Right lobe of liver (tissue), 6 donors: Measurements from ENCODE around the gene MYO15B. TPM values are rescaled to one million over a fixed set of nuclear protein-coding genes. Genes with fewer than 3 reads are reported as not detected.

ENCODE experiments used
- ATAC-seq, 4 donors: fragments of 200-7000 bp; cut with Tn5 transposase; one replicate each; pipeline ENCODE4 v1.9.1; 2020; ENCODE audit warnings: mild to moderate bottlenecking in 4 of 4, moderate library complexity in 4 of 4
- DNase-seq, 3 donors: peaks; one replicate each; pipeline ENCODE4 v3.0.0-alpha.2; 2020
- H3K27ac ChIP-seq, 3 donors: fragments of 200-600 bp; one replicate each; pipeline ENCODE4 v1.8.0; 2022
- H3K27me3 ChIP-seq, 2 donors: fragments of 200-600 bp; one replicate each; pipeline ENCODE4 v1.8.0; 2022
- H3K36me3 ChIP-seq, 4 donors: fragments of 200-600 bp; sonication (generic) in 1 of 4; one replicate each; pipeline versions ENCODE4 v1.5.1 to v1.8.0; 2017 to 2022; ENCODE audit warnings: control low read depth in 1 of 4
- H3K4me1 ChIP-seq, 4 donors: fragments of 200-600 bp; sonication (generic) in 1 of 4; one replicate each; pipeline versions ENCODE4 v1.5.1 to v1.8.0; 2017 to 2022; ENCODE audit warnings: control low read depth in 1 of 4
- H3K4me3 ChIP-seq, 3 donors: fragments of 200-600 bp; one replicate each; pipeline ENCODE4 v1.8.0; 2022
- H3K9me3 ChIP-seq, 4 donors: fragments of 200-600 bp; sonication (generic) in 1 of 4; one replicate each; pipeline versions ENCODE4 v1.5.1 to v1.8.0; 2017 to 2022; ENCODE audit warnings: control low read depth in 1 of 4
- POLR2A ChIP-seq: fragments of 450-650 bp; IDR thresholded peaks from one replicate; pipeline ENCODE4 v1.6.1; 2017; ENCODE audit warnings: antibody characterized with exemption, mild to moderate bottlenecking
- WGBS: methylation state at CpG from one replicate; pipeline ENCODE4 v1.1.6; 2018; ENCODE audit warnings: low coverage, low lambda C conversion rate; ENCODE audit not compliant: insufficient coverage; ENCODE audit errors: missing lambda C conversion rate; 5-methylcytosine and 5-hydroxymethylcytosine counted together
- intact Hi-C, 2 donors: fragments of 100-400 bp; cut with DNase I; formaldehyde crosslinking; loops; one replicate each; pipeline versions ENCODE4 v1.11.2 to v1.14.1; 2022
- total RNA-seq, 6 experiments: library from RNA; depleted of rRNA in 2 of 6; stranded (reverse); fragments of >200 nt in 2 of 6; fragmentation: NEBNext Ultra II Directional in 3 of 6; extraction: Animal tissue kit (Norgen Biotek cat#: 25700) in 3 of 6; gene quantifications; one replicate each; pipeline versions ENCODE4 v1.1.0 to v1.2.4, GENCODE V29; 2016 to 2023
- TF ChIP-seq, protein P1 (sequence below), 4 donors: fragments of 200-600 bp in 3 of 4; fragments of 450-650 bp in 1 of 4; IDR thresholded peaks; one replicate each; pipeline versions ENCODE4 v1.5.1 to v1.8.0; 2016 to 2022; ENCODE audit warnings: antibody characterized with exemption in 4 of 4, mild to moderate bottlenecking in 2 of 4
- donor health status: DM: no; HTN: yes; CAD: no.
- donor health status: DM: no; HTN: no; CAD: no.
- donor health status: DM: no; HTN: no; CAD: no.
- donor health status: DM: no; HTN: yes; CAD: no.
- donor health status: DM: no; HTN: yes; CAD: no.

MYO15B gene
- total RNA-seq, 6 experiments from 2014 or later, result 26.4 to 104 (median 52.9) TPM

DNA sequence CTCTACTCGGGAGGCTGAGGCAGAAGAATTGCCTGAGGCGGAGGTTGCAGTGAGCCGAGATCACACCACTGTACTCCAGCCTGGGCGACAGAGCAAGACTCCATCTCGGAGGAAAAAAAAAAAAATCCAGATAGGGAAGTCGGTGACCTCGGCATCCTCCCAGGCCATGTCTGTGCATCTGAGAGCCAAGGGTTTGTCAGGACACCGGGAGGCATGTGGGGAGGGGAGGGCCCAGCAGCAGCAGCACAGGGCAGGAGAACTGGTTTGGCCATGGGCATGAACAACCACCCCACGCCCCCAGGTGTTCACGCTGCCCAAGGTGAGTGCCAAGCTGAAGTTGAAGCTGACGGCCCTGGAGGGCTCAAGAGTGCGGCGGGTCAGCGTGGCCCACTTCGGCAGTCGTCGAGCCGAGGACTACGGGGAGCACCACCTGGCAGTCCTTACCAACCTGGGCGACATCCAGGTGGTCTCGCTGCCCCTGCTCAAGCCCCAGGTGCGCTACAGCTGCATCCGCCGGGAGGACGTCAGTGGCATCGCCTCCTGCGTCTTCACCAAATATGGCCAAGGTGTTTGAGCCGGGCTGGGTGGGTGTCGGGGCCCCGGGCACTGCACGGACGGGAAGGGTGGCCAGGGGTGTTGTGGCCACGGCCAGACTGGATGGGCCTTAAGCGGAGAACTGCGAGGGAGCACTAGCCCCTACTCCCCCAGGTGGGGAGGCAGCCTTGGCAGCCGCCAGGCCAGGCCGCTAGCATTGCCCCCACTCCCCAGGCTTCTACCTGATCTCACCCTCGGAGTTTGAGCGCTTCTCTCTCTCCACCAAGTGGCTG lies 14.7 kb upstream of the MYO15B start:
- Histone ChIP-seq H3K27ac (no peak overlapping the region), H3K9me3 (no peaks in the 10 kb centered on the region), H3K36me3 (peaks cover 0 to 32% (median 11%) of the 10 kb centered on the region in 4 donors), H3K27me3 (no peaks in the 10 kb centered on the region), H3K4me3 (no peak overlapping the region), H3K4me1 (no peaks in the 10 kb centered on the region)
- ATAC-seq (no peak), DNase-seq (peak in 1 of 3 donors; percentile 19)
- TF ChIP-seq, protein P1, sequence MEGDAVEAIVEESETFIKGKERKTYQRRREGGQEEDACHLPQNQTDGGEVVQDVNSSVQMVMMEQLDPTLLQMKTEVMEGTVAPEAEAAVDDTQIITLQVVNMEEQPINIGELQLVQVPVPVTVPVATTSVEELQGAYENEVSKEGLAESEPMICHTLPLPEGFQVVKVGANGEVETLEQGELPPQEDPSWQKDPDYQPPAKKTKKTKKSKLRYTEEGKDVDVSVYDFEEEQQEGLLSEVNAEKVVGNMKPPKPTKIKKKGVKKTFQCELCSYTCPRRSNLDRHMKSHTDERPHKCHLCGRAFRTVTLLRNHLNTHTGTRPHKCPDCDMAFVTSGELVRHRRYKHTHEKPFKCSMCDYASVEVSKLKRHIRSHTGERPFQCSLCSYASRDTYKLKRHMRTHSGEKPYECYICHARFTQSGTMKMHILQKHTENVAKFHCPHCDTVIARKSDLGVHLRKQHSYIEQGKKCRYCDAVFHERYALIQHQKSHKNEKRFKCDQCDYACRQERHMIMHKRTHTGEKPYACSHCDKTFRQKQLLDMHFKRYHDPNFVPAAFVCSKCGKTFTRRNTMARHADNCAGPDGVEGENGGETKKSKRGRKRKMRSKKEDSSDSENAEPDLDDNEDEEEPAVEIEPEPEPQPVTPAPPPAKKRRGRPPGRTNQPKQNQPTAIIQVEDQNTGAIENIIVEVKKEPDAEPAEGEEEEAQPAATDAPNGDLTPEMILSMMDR (IDR thresholded peaks at IDR 0.05), result no peak
- TF ChIP-seq POLR2A, result no peak
- 89% methylated on average over 8 of the region's 39 CpGs for WGBS
- intact Hi-C loops, result no loop called here

GRCh38 chr17:75573540-75573957 lies 14.1 kb upstream of the MYO15B start:
- no peak overlapping the region for H3K4me3 ChIP-seq
- H3K27ac ChIP-seq, result no peak overlapping the region
- H3K27me3 ChIP-seq, result no peaks in the 10 kb centered on the region
- TF ChIP-seq, protein P1 (IDR thresholded peaks at IDR 0.05), result no peak
- no peak for TF ChIP-seq POLR2A
- WGBS, result 96% methylated on average over 4 of the region's 16 CpGs
- H3K9me3 ChIP-seq, result no peaks in the 10 kb centered on the region
- no peak for DNase-seq
- H3K4me1 ChIP-seq, result no peaks in the 10 kb centered on the region
- intact Hi-C loops, result no loop called here
- H3K36me3 ChIP-seq, result peaks cover 0 to 27% (median 11%) of the 10 kb centered on the region in 4 donors
- ATAC-seq, result no peak

DNA sequence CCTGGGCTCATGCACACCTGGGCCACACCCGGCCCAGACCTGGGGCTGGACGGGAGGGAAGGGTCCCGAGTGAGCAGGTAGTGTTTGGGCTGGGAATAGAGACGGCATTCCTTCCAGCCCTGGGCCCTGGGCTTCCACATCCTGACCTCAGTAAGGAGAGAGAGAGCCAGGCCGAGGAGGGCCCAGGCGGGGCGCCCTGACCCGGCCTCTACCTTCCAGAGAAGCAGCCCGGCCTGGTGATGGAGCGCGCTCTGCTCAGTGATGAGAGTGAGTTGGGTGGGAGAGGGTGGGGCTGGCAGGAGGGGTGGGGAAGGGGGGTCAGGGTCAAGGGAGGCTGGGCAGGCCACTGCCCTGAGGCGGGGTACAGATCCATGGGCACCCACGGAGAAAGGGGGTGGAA lies 13.6 kb upstream of the MYO15B start:
- no peak overlapping the region for H3K4me3 ChIP-seq
- H3K27me3 ChIP-seq, result no peaks in the 10 kb centered on the region
- WGBS, result 90% methylated on average over 2 of the region's 13 CpGs
- H3K27ac ChIP-seq, result no peak overlapping the region
- ATAC-seq (no peak), DNase-seq (no peak)
- peaks cover 0 to 23% (median 9%) of the 10 kb centered on the region in 4 donors for H3K36me3 ChIP-seq
- no peaks in the 10 kb centered on the region for H3K4me1 ChIP-seq
- intact Hi-C loops, result no loop called here
- H3K9me3 ChIP-seq, result no peaks in the 10 kb centered on the region
- TF ChIP-seq POLR2A, result no peak
- TF ChIP-seq, protein P1 (IDR thresholded peaks at IDR 0.05), result no peak

DNA sequence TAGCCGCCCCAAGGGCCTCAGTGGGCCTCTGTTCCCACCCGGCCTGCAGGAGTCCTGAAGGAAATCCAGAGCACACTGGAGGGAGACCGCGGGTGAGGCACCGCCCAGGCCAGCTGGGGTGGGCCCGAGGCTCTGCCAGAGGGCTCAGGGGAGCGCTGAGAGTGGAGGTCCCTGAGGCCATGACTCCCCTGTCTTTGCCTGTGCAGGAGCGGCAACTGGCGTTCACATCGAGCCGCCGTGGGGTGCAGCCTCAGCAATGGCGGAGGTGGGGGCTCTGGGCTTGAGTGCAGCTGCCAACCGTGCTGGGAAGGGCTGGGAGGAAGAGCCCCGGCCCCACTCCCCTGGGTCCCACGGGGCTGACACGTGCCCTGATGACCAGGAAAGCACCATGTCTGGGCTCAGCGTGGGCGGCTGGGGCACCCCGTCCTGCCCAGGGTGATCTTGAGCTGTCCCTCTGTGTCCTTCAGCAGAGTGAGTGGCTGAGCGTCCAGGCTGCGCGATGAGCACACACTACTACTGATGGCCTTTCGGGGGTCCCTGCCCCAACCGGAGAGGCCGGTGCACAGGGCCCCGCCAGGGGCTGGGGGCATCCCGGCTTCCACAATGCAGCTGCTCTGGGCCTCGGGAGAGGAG lies 13.1 kb upstream of the MYO15B start:
- Histone ChIP-seq H3K27me3 (no peaks in the 10 kb centered on the region), H3K4me3 (no peak overlapping the region), H3K27ac (no peak overlapping the region), H3K36me3 (peaks cover 0 to 21% (median 9%) of the 10 kb centered on the region in 4 donors), H3K9me3 (no peaks in the 10 kb centered on the region), H3K4me1 (no peaks in the 10 kb centered on the region)
- TF ChIP-seq POLR2A, result no peak
- TF ChIP-seq, protein P1 (IDR thresholded peaks at IDR 0.05), result no peak
- no peak for DNase-seq
- no CpG with 5 or more reads among the region's 29 CpGs for WGBS
- intact Hi-C loops, result no loop called here
- peak in 1 of 4 donors; percentile 5 for ATAC-seq
